Calu3 (cell line): Measurements from ENCODE around the gene CD180. TPM values are rescaled to one million over a fixed set of nuclear protein-coding genes. Genes with fewer than 3 reads are reported as not detected.

Source experiments
- BruUV-seq: library from RNA; stranded (reverse); fragments of 400-500 nt; replicated peaks from 2 replicates; lab custom pipeline; 2021; lab: Mats Ljungman, UMichigan
- CTCF ChIA-PET: fragments of 300-600 bp; sonication (Branson Sonifier 250); formaldehyde crosslinking; loops from one replicate; lab custom pipeline; 2022; ENCODE audit warnings: antibody characterized with exemption; lab: Charles Lee
- DNase-seq: peaks from one replicate; pipeline ENCODE4 v3.0.0; 2022
- H3K27ac Mint-ChIP-seq: one replicate; pipeline ENCODE4 v1.8.0; 2022; ENCODE audit warnings: mixed read lengths; ENCODE audit not compliant: unreplicated experiment
- H3K27me3 Mint-ChIP-seq: one replicate; pipeline ENCODE4 v1.8.0; 2022; ENCODE audit warnings: mixed read lengths; ENCODE audit not compliant: unreplicated experiment
- H3K36me3 Mint-ChIP-seq: one replicate; pipeline ENCODE4 v1.8.0; 2022; ENCODE audit warnings: mild to moderate bottlenecking, moderate library complexity, mixed read lengths; ENCODE audit not compliant: insufficient read depth, unreplicated experiment
- H3K4me1 Mint-ChIP-seq: one replicate; pipeline ENCODE4 v1.8.0; 2022; ENCODE audit warnings: mild to moderate bottlenecking, low read depth, mixed read lengths; ENCODE audit not compliant: unreplicated experiment
- H3K4me3 Mint-ChIP-seq: one replicate; pipeline ENCODE4 v1.8.0; 2022; ENCODE audit warnings: mild to moderate bottlenecking, low read depth, moderate library complexity, mixed read lengths; ENCODE audit not compliant: unreplicated experiment
- H3K9me3 Mint-ChIP-seq: one replicate; pipeline ENCODE4 v1.8.0; 2022; ENCODE audit warnings: low read depth, mixed read lengths; ENCODE audit not compliant: unreplicated experiment
- intact Hi-C: fragments of 100-400 bp; cut with micrococcal nuclease; formaldehyde crosslinking; loops from one replicate; pipeline ENCODE4 v1.10.0; 2022; ENCODE audit not compliant: unreplicated experiment
- total RNA-seq: library from RNA; stranded (reverse); gene quantifications from 2 replicates; pipeline ENCODE4 v1.2.3, GENCODE V29; 2022
- TF ChIP-seq, protein P1 (sequence below): fragments of 200-600 bp; IDR thresholded peaks from one replicate; pipeline ENCODE4 v1.8.0; 2022; ENCODE audit warnings: antibody characterized with exemption; ENCODE audit not compliant: unreplicated experiment

Gene CD180
- total RNA-seq, 1 experiment from 2014 or later, result not detected

DNA sequence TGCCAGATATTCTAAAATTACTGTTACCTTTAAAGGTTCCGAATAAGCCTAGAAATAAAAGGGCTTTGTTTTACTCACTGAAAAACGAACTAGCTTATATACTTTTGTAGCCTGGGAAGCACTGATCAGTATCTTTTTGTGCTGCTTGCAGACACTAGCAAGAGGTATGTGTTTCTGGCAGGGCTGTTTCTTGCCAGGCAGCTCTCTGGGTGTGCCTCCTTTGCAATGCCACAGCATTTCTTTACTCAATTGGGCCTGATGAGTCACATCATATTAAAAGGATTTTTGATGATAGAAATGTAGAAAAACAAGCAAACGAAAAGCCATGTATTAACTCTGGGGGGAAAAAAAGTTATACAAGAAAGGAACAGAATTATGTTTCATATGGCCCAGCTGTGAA, 35.6 kb downstream of the CD180 start:
- DNase-seq, result peak; percentile 50
- H3K36me3 Mint-ChIP-seq, result no peaks in the 10 kb centered on the region
- no TSS peak for BruUV-seq
- intact Hi-C loops, result loop anchor here (1.0 to 10.0 kb wide), 2 partner anchors 48 to 1114 kb away; no protein-coding TSS in a partner anchor
- CTCF ChIA-PET, result interaction anchor here (1.5 kb wide), 1 partner anchor 48 kb away, joined by 4 read pairs; no protein-coding TSS in a partner anchor
- peaks cover 33% of the 10 kb centered on the region for H3K4me1 Mint-ChIP-seq
- no peaks in the 10 kb centered on the region for H3K9me3 Mint-ChIP-seq
- peak overlapping the region; percentile 74 for H3K27ac Mint-ChIP-seq
- H3K27me3 Mint-ChIP-seq, result no peaks in the 10 kb centered on the region
- H3K4me3 Mint-ChIP-seq, result peak overlapping the region; percentile 51
- TF ChIP-seq, protein P1, sequence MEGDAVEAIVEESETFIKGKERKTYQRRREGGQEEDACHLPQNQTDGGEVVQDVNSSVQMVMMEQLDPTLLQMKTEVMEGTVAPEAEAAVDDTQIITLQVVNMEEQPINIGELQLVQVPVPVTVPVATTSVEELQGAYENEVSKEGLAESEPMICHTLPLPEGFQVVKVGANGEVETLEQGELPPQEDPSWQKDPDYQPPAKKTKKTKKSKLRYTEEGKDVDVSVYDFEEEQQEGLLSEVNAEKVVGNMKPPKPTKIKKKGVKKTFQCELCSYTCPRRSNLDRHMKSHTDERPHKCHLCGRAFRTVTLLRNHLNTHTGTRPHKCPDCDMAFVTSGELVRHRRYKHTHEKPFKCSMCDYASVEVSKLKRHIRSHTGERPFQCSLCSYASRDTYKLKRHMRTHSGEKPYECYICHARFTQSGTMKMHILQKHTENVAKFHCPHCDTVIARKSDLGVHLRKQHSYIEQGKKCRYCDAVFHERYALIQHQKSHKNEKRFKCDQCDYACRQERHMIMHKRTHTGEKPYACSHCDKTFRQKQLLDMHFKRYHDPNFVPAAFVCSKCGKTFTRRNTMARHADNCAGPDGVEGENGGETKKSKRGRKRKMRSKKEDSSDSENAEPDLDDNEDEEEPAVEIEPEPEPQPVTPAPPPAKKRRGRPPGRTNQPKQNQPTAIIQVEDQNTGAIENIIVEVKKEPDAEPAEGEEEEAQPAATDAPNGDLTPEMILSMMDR, result no peak

DNA sequence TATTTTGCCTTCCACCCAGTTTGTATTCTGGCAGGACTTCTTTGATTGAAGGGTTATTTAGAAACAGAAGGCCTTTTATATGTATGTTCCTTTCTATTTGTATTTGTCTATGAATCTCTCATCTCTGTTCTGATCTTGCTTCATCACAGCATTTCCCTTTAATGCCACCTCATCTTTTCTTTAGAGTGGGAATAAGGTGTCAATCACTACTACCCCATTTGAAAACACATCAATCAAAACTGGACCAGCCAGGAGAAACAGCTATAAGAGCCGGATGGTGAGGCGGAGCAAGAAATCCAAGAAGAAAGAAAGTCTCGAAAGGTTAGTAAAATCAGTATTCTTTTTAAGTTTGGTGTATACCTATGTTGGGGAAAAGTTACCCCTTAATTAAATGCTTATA, 36.3 kb downstream of the CD180 start:
- no peak for DNase-seq
- intact Hi-C loops, result loop anchor here (10.0 kb wide), 1 partner anchor 1115 kb away; no protein-coding TSS in a partner anchor
- no peaks in the 10 kb centered on the region for H3K9me3 Mint-ChIP-seq
- no peaks in the 10 kb centered on the region for H3K27me3 Mint-ChIP-seq
- H3K27ac Mint-ChIP-seq, result no peak overlapping the region
- CTCF ChIA-PET, result interaction anchor here (1.5 kb wide), 1 partner anchor 48 kb away, joined by 4 read pairs; no protein-coding TSS in a partner anchor
- H3K4me1 Mint-ChIP-seq, result peaks cover 33% of the 10 kb centered on the region
- TF ChIP-seq, protein P1, result no peak
- no TSS peak for BruUV-seq
- H3K36me3 Mint-ChIP-seq, result no peaks in the 10 kb centered on the region
- no peak overlapping the region for H3K4me3 Mint-ChIP-seq

GRCh38 chr5:67156976-67157583, 39.5 kb downstream of the CD180 start:
- intact Hi-C loops, result loop anchor here (1.0 kb wide), 1 partner anchor 52 kb away; no protein-coding TSS in a partner anchor
- TF ChIP-seq, protein P1, result peak; percentile 46
- H3K4me3 Mint-ChIP-seq, result no peak overlapping the region
- CTCF ChIA-PET, result interaction anchor here (0.7 to 1.9 kb wide), 5 partner anchors 9 to 55 kb away, joined by 3 to 7 read pairs (median 3); no protein-coding TSS in a partner anchor
- H3K27me3 Mint-ChIP-seq, result no peaks in the 10 kb centered on the region
- no peaks in the 10 kb centered on the region for H3K9me3 Mint-ChIP-seq
- H3K36me3 Mint-ChIP-seq, result no peaks in the 10 kb centered on the region
- DNase-seq, result peak; percentile 64
- BruUV-seq, result no TSS peak
- H3K27ac Mint-ChIP-seq, result peak overlapping the region; percentile 47
- peaks cover 33% of the 10 kb centered on the region for H3K4me1 Mint-ChIP-seq

GRCh38 chr5:67154556-67155206, 41.9 kb downstream of the CD180 start:
- H3K27me3 Mint-ChIP-seq, result no peaks in the 10 kb centered on the region
- H3K9me3 Mint-ChIP-seq, result no peaks in the 10 kb centered on the region
- no TSS peak for BruUV-seq
- H3K27ac Mint-ChIP-seq, result no peak overlapping the region
- intact Hi-C loops, result no loop called here
- H3K4me1 Mint-ChIP-seq, result peaks cover 12% of the 10 kb centered on the region
- no peaks in the 10 kb centered on the region for H3K36me3 Mint-ChIP-seq
- H3K4me3 Mint-ChIP-seq, result no peak overlapping the region
- DNase-seq, result no peak
- CTCF ChIA-PET, result no interaction called here
- TF ChIP-seq, protein P1, result no peak
